OCI-LY3 (cell line): Measurements from ENCODE around the gene FGF2.

Experiments
- H2AFZ ChIP-seq: fragments of 200-600, 300-600 bp; shearing (Covaris generic); 2 replicates; pipeline ENCODE4 v1.6.0; 2014; ENCODE audit warnings: antibody characterized with exemption, low read depth, low read length
- H3K27ac ChIP-seq: fragments of 200-600, 300-600 bp; sonication (generic); 2 replicates; pipeline ENCODE4 v1.5.1; 2014; ENCODE audit warnings: mild to moderate bottlenecking, low read length, moderate library complexity, mixed read lengths
- H3K27me3 ChIP-seq: fragments of 200-600, 300-600 bp; sonication (generic); 2 replicates; pipeline ENCODE4 v1.6.1; 2014; ENCODE audit warnings: low read depth, low read length, mixed read lengths
- H3K36me3 ChIP-seq: fragments of 200-600, 300-600 bp; sonication (generic); replicated peaks from 2 replicates; pipeline ENCODE3; 2014; ENCODE audit warnings: low read depth, low read length, mixed read lengths
- H3K4me1 ChIP-seq: fragments of 300-600, 200-600 bp; sonication (generic); 2 replicates; pipeline ENCODE4 v1.6.1; 2014; ENCODE audit warnings: low read length, mixed read lengths
- H3K4me2 ChIP-seq: fragments of 200-600, 300-600 bp; sonication (generic); 2 replicates; pipeline ENCODE4 v1.6.1; 2014; ENCODE audit warnings: low read length, mixed read lengths
- H3K4me3 ChIP-seq: fragments of 300-600, 200-600 bp; sonication (generic); 2 replicates; pipeline ENCODE4 v1.5.1; 2014; ENCODE audit warnings: antibody characterized with exemption, mild to moderate bottlenecking, low read length, moderate library complexity
- H3K79me2 ChIP-seq: fragments of 300-600, 200-600 bp; shearing (Covaris generic); 2 replicates; pipeline ENCODE4 v1.6.1; 2014; ENCODE audit warnings: mild to moderate bottlenecking, low read length, mixed read lengths
- H3K9ac ChIP-seq: fragments of 300-600, 200-600 bp; shearing (Covaris generic); 2 replicates; pipeline ENCODE4 v1.6.0; 2014; ENCODE audit warnings: mild to moderate bottlenecking, low read length, moderate library complexity
- H3K9me3 ChIP-seq: fragments of 200-600, 300-600 bp; shearing (Covaris generic); 2 replicates; pipeline ENCODE4 v1.6.1; 2014; ENCODE audit warnings: low read length, mixed read lengths; ENCODE audit not compliant: insufficient read depth
- H4K20me1 ChIP-seq: fragments of 200-600, 300-600 bp; sonication (generic); 2 replicates; pipeline ENCODE4 v1.6.1; 2016; ENCODE audit warnings: low read length, mixed read lengths; ENCODE audit not compliant: insufficient read depth
- EZH2phosphoT487 ChIP-seq: fragments of 200-600 bp; shearing (Covaris generic); IDR thresholded peaks from 2 replicates; pipeline ENCODE4 v1.6.1; 2018; ENCODE audit warnings: antibody characterized with exemption, mixed run types, low read depth
- TF ChIP-seq, protein P1 (sequence below): fragments of 200-600, 300-600 bp; sonication (generic); IDR thresholded peaks from 2 replicates; pipeline ENCODE4 v1.5.1; 2014; ENCODE audit warnings: antibody characterized with exemption, low read length, low read depth

The FGF2 gene

DNA sequence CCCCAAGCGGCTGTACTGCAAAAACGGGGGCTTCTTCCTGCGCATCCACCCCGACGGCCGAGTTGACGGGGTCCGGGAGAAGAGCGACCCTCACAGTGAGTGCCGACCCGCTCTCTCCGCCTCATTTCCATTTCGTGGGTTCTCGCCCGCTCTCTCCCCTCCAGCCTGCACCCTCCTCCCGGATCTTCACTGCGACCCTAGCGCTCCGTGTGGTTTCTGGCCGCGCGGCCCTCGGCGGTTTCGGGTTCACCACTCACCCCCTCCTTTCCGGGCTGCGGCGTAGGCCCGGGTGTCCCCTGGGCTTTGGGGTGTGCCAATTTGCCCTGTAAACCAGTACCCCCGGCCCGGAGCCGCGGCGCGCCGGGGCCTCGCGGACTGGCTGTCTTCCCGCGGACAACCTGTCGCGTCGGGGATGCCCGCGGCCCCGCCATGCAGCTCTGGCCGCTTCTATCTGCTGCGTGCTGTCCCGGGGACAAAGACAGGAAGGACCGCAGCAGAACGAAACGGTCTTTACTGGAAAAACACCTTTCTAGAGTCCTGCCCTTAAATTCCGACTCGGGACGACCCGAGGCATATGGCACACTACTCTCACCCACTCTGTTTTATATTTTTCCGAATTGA, 737 bp downstream of the FGF2 start:
- peak overlapping the region; percentile 85 for H3K9ac ChIP-seq
- peaks cover 23% of the 10 kb centered on the region for H3K4me1 ChIP-seq
- H4K20me1 ChIP-seq: no peaks in the 10 kb centered on the region
- peak overlapping the region; percentile 81 for H3K4me3 ChIP-seq
- H3K4me2 ChIP-seq: peak overlapping the region; percentile 89
- H3K27me3 ChIP-seq: no peaks in the 10 kb centered on the region
- peaks cover 6% of the 10 kb centered on the region for H3K36me3 ChIP-seq
- peak overlapping the region; percentile 86 for H3K27ac ChIP-seq
- TF ChIP-seq, protein P1, sequence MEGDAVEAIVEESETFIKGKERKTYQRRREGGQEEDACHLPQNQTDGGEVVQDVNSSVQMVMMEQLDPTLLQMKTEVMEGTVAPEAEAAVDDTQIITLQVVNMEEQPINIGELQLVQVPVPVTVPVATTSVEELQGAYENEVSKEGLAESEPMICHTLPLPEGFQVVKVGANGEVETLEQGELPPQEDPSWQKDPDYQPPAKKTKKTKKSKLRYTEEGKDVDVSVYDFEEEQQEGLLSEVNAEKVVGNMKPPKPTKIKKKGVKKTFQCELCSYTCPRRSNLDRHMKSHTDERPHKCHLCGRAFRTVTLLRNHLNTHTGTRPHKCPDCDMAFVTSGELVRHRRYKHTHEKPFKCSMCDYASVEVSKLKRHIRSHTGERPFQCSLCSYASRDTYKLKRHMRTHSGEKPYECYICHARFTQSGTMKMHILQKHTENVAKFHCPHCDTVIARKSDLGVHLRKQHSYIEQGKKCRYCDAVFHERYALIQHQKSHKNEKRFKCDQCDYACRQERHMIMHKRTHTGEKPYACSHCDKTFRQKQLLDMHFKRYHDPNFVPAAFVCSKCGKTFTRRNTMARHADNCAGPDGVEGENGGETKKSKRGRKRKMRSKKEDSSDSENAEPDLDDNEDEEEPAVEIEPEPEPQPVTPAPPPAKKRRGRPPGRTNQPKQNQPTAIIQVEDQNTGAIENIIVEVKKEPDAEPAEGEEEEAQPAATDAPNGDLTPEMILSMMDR: no peak
- no peak for TF ChIP-seq EZH2phosphoT487
- peaks cover 47% of the 10 kb centered on the region for H3K79me2 ChIP-seq
- no peaks in the 10 kb centered on the region for H3K9me3 ChIP-seq
- H2AFZ ChIP-seq: peak overlapping the region; percentile 2; the same call in 1 of the 2 replicates

DNA sequence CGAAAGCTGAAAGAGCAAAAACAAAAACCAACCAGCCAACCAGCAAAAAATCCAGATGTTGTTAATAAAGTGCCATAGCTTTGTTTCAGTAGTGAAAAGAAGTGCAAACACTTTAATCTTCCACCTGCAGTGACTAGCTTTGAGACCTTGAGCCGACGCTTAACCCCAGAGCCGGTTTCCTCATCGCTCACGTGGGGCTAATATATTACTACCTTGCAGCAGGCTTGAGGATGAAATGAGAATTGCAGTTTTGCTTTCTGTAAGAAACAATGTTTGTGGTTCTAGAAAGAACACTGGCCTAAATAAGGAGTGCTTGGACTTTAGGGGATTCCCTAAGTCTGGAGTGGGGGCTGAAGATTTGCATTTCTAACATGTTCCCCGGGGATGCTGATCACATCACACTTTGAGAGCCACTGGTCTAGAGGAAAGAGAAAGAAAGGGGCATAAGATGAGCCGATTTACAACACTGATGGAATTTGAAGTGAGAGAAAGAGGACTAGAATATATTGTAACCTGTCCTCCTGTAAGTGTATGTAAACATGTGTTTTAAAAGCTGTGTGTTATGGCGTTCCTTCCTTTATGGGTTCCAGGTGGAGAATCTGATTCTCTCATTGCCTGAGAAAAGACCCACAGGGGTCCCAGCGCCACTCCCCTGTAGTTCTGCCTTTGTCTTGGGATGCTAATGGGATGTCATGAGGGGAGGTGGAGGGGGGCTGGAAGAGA, 1.4 kb downstream of the FGF2 start:
- Histone ChIP-seq H3K4me2 (peak overlapping the region; percentile 89), H3K4me1 (peaks cover 30% of the 10 kb centered on the region), H3K79me2 (peaks cover 54% of the 10 kb centered on the region), H2AFZ (peak overlapping the region; percentile 2; the same call in 1 of the 2 replicates), H3K9me3 (no peaks in the 10 kb centered on the region), H3K27me3 (no peaks in the 10 kb centered on the region), H3K36me3 (peaks cover 6% of the 10 kb centered on the region), H3K9ac (peak overlapping the region; percentile 85), H3K4me3 (peak overlapping the region; percentile 81), H4K20me1 (no peaks in the 10 kb centered on the region), H3K27ac (peak overlapping the region; percentile 86)
- TF ChIP-seq, protein P1: 0 out of 2 replicates have a peak, but pooled peaks have one; percentile 5
- TF ChIP-seq EZH2phosphoT487: no peak

GRCh38 chr4:122830426-122831095, 3.9 kb downstream of the FGF2 start:
- Histone ChIP-seq H3K27ac (no peak overlapping the region), H3K4me3 (no peak overlapping the region), H3K4me2 (no peak overlapping the region), H3K79me2 (peaks cover 71% of the 10 kb centered on the region), H4K20me1 (no peaks in the 10 kb centered on the region), H3K27me3 (no peaks in the 10 kb centered on the region), H2AFZ (no peak overlapping the region), H3K9me3 (no peaks in the 10 kb centered on the region), H3K36me3 (peaks cover 12% of the 10 kb centered on the region), H3K9ac (no peak overlapping the region), H3K4me1 (peaks cover 30% of the 10 kb centered on the region)
- no peak for TF ChIP-seq EZH2phosphoT487
- TF ChIP-seq, protein P1: no peak
